HL-60 (cell line): Measurements from ENCODE around the gene NEK2.

Experiments
- DNase-seq, 2 experiments: peaks; one replicate each; pipeline ENCODE4 v3.0.0-alpha.2; 2010 to 2020; ENCODE audit warnings: low read depth in 1 of 2, low spot score in 1 of 2
- H3K27ac ChIP-seq: fragments of 250-450 bp; sonication (Bioruptor Pico); replicated peaks from 2 replicates; pipeline ENCODE4 v1.5.1; 2020; ENCODE audit warnings: mild to moderate bottlenecking, moderate library complexity
- H3K27me3 ChIP-seq: fragments of 250-450 bp; sonication (Bioruptor Pico); 2 replicates; pipeline ENCODE4 v1.5.1; 2021; ENCODE audit warnings: mild to moderate bottlenecking, moderate library complexity; ENCODE audit not compliant: insufficient read depth, poor library complexity, severe bottlenecking
- H3K4me3 ChIP-seq: replicated peaks from 2 replicates; pipeline ENCODE4 v1.5.1; 2011; ENCODE audit warnings: mild to moderate bottlenecking, control low read depth, low read length; ENCODE audit not compliant: insufficient read depth
- CTCF ChIP-seq: IDR thresholded peaks from one replicate; pipeline ENCODE4 v1.5.1; 2011; ENCODE audit warnings: low read length, control low read depth, inconsistent platforms; ENCODE audit not compliant: insufficient read depth
- GABPA ChIP-seq: IDR thresholded peaks from 2 replicates; pipeline ENCODE4 v1.6.1; 2012; ENCODE audit warnings: low read depth
- POLR2AphosphoS5 ChIP-seq: IDR thresholded peaks from 2 replicates; pipeline ENCODE4 v1.6.1; 2012; ENCODE audit warnings: low read depth
- SPI1 ChIP-seq: IDR thresholded peaks from 2 replicates; pipeline ENCODE4 v1.6.1; 2012; ENCODE audit warnings: low read depth, mild to moderate bottlenecking, borderline replicate concordance
- TF ChIP-seq, protein P1 (sequence below): IDR thresholded peaks from 2 replicates; pipeline ENCODE4 v1.6.1; 2012; ENCODE audit warnings: low read depth; ENCODE audit not compliant: insufficient replicate concordance

The NEK2 gene

DNA sequence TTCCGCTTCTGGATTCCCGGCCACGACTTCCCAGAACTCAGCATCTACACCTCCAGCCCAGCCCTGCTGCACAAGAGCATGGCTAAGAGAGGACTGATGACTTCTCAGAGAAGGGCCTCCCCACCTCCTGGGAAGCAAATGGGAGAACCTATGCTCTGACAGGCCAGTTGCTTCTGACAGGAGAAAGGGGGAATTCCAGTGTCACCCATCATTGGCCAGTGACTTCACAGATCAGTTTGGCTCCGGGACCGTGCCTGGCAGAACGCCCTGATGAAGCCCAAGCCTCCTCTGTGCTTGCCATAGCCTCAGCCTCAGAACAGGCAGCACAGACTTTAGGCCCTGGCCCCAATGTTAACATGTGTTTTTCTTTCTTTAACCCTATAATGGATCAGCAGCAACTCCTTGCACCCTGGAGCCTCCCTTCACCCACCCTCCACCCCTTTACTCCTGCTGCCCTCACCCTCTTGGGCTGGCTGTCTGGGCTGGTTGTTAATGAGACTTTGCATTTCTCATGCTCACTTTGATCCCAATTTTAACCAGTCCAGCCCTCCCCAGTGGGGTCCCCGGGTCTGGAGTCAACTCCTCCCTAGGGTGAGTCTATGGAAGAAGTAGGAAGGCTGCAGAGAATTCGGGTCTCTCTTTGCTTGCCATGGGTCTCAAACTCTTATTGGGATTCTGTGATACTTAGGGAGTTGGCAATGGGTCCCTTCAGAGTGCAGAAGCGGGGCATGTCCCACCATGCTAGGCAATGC is 53.8 kb downstream of the NEK2 start:
- no peaks in the 10 kb centered on the region for H3K27me3 ChIP-seq
- TF ChIP-seq SPI1 (no peak), POLR2AphosphoS5 (no peak), GABPA (no peak), CTCF (no peak)
- TF ChIP-seq, protein P1, sequence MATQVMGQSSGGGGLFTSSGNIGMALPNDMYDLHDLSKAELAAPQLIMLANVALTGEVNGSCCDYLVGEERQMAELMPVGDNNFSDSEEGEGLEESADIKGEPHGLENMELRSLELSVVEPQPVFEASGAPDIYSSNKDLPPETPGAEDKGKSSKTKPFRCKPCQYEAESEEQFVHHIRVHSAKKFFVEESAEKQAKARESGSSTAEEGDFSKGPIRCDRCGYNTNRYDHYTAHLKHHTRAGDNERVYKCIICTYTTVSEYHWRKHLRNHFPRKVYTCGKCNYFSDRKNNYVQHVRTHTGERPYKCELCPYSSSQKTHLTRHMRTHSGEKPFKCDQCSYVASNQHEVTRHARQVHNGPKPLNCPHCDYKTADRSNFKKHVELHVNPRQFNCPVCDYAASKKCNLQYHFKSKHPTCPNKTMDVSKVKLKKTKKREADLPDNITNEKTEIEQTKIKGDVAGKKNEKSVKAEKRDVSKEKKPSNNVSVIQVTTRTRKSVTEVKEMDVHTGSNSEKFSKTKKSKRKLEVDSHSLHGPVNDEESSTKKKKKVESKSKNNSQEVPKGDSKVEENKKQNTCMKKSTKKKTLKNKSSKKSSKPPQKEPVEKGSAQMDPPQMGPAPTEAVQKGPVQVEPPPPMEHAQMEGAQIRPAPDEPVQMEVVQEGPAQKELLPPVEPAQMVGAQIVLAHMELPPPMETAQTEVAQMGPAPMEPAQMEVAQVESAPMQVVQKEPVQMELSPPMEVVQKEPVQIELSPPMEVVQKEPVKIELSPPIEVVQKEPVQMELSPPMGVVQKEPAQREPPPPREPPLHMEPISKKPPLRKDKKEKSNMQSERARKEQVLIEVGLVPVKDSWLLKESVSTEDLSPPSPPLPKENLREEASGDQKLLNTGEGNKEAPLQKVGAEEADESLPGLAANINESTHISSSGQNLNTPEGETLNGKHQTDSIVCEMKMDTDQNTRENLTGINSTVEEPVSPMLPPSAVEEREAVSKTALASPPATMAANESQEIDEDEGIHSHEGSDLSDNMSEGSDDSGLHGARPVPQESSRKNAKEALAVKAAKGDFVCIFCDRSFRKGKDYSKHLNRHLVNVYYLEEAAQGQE = no peak
- DNase-seq = no peak
- H3K27ac ChIP-seq = no peak overlapping the region
- H3K4me3 ChIP-seq = no peak overlapping the region

DNA sequence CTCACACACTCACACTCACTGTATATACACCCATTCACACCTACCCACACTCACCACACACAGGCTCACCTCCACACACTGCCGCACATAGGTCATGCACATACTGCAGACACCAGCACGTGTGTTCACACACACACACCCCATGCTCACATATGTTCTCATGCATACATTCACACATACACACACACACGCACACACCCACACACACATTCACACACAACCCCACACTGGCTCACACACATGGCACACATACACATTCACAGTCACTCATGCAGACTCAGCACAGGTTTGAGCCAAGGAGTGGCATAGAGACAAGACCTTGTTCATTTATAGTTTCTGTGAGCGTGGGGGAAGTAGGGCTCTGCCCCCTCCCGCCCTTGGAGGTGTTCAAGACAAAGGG is 55.3 kb downstream of the NEK2 start:
- Histone ChIP-seq H3K27me3 (no peaks in the 10 kb centered on the region), H3K4me3 (no peak overlapping the region), H3K27ac (no peak overlapping the region)
- no peak for TF ChIP-seq POLR2AphosphoS5
- no peak for DNase-seq

- TF ChIP-seq SPI1 (no peak), POLR2AphosphoS5 (no peak), GABPA (no peak), CTCF (no peak)
- TF ChIP-seq, protein P1 = no peak
- Histone ChIP-seq H3K27ac (no peak overlapping the region), H3K4me3 (no peak overlapping the region), H3K27me3 (no peaks in the 10 kb centered on the region)
- DNase-seq = no peak
These were observed 56.1 kb downstream of the NEK2 start for GRCh38 chr1:211619033-211619996.

- H3K4me3 ChIP-seq = no peak overlapping the region
These were observed 58.5 kb downstream of the NEK2 start for GRCh38 chr1:211616965-211617297.

More at GRCh38 chr1:211616965-211617297, 58.5 kb downstream of the NEK2 start:
- Histone ChIP-seq H3K27ac (no peak overlapping the region), H3K27me3 (no peaks in the 10 kb centered on the region)
- no peak for DNase-seq
- TF ChIP-seq CTCF (no peak), GABPA (no peak), POLR2AphosphoS5 (no peak), SPI1 (no peak)
- TF ChIP-seq, protein P1 = no peak
